GM12873 (cell line): ENCODE results near the gene STK11.

Experiments
- TF ChIP-seq, protein P1 (sequence below): IDR thresholded peaks from 2 replicates; pipeline ENCODE4 v1.5.1; 2012; ENCODE audit warnings: low read depth, mild to moderate bottlenecking, moderate library complexity, low read length, control low read depth; ENCODE audit not compliant: insufficient read depth; ENCODE audit errors: missing control alignments

STK11 gene

DNA sequence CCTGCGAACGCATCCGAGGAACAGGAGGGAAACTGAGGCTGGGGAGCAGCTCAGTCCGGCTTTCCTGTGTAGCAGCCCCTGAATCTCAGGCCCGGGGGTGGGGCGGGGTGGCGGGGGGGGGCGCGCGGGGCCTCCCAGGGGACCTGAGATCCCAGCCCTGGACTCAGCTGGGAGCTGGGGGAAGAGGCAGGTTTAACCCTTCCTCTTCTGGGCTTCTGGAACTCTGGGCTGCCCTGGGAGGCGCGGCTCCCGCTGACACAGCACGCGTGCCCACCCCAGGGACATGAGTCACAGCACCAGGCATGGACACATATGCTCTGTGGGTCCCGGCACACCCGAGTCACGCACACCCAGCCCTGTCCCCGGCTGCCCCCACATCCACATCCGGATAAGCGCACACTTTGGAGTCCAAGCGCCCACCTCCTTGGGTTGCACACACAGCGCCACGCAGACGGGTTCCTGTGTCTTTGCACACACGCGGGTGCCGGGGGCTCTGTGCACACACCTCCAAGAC is 60.1 kb downstream of the STK11 start:
- TF ChIP-seq, protein P1, sequence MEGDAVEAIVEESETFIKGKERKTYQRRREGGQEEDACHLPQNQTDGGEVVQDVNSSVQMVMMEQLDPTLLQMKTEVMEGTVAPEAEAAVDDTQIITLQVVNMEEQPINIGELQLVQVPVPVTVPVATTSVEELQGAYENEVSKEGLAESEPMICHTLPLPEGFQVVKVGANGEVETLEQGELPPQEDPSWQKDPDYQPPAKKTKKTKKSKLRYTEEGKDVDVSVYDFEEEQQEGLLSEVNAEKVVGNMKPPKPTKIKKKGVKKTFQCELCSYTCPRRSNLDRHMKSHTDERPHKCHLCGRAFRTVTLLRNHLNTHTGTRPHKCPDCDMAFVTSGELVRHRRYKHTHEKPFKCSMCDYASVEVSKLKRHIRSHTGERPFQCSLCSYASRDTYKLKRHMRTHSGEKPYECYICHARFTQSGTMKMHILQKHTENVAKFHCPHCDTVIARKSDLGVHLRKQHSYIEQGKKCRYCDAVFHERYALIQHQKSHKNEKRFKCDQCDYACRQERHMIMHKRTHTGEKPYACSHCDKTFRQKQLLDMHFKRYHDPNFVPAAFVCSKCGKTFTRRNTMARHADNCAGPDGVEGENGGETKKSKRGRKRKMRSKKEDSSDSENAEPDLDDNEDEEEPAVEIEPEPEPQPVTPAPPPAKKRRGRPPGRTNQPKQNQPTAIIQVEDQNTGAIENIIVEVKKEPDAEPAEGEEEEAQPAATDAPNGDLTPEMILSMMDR, result no peak

GRCh38 chr19:1266129-1266915 is 60.7 kb downstream of the STK11 start:
- TF ChIP-seq, protein P1, result no peak

- TF ChIP-seq, protein P1, result peak; percentile 90
Observed at GRCh38 chr19:1266916-1267476, 61.4 kb downstream of the STK11 start.

DNA sequence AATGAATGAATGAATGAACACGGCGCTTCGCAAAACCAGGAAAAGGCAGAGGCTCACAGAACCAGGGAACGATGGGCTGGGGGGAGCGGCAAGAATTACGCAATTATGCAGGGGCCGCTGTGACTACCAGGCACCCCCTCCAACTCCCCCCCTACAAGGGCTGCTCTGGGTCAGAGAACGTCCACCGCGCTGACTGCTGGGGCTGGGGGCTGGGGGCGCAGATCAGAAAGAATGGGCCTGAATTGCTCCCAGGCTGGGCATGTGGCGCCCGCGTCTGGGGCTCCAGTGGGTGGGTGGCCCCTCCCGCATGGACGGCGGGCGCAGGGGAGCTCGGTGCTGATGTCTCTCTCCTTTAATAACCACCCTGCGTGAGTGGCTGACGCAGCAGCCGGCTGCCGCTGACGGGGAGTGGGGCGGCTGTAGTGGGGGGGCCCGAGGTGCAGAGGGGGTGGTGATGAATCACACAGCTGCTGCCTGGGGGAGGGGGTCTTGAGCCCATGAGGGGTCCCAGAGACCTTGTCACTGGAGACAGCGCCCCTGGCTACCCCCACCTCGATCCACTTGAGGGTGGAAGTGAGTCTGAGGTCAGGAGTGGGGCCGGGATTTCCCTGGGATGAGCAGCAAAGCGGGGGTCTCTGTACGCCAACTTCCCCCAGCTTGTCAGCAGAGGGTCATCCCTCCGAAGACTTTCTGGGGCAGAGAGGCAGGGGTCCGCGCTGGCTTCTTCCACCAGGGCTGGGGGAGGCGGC is 62.1 kb downstream of the STK11 start:
- TF ChIP-seq, protein P1, result no peak

DNA sequence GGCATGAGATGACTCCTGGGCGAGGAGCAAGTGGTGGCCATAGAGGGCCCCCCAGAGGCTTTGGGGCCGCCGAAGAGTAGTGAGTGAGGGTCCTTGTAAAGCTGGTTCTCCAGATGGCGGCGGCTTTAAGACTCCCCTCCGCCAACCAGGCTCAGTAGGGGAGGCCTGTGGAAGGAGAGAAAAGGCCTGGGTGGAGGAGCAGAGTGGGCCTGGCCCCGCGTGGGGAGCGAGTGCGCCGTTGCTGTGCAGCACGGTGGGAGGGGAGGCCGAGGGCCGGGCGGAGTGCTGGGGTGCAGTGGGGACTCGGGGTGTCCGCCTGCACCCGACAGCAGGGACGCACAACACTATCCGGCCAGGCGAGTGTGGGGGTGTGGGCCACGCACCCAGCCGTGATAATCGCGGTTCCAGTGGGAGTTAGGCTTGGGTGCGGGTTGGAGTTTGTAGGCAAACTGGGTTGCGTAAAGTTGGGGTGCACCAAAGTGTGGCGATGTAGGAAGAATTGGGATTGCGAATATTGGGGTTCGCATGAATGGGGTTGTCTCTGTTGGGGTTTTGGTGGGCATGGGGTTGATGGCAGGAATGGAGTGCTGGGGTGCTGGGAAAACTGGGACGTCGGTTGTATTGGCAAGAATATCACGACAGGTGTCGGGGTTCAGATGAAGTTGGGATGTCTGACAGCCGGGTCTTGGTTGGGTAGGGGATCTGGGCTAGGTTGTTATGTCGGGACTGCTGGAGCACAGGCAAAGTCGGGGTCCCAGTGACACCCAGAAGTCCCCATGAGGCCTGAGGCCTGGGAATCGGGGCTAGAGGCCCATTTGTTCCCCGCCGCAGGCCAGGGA is 62.9 kb downstream of the STK11 start:
- TF ChIP-seq, protein P1, result no peak

GRCh38 chr19:1269065-1269477 is 63.5 kb downstream of the STK11 start, which contains the start of gene CIRBP:
Gene CIRBP (plus strand): TSS chr19:1269332. CDS start chr19:1270934, 1,602 bp downstream.
- TF ChIP-seq, protein P1, result no peak
